Liver (tissue), 9 donors: ENCODE results near the gene PTPRN2. TPM values are rescaled to one million over a fixed set of nuclear protein-coding genes. Genes with fewer than 3 reads are reported as not detected.

Source experiments
- DNase-seq: peaks from one replicate; pipeline ENCODE4 v3.0.0-alpha.2; 2017; ENCODE audit warnings: low spot score
- H3K27ac ChIP-seq, 2 donors: one replicate each; pipeline ENCODE4 v1.7.0; 2013; ENCODE audit warnings: inconsistent platforms in 2 of 2, low read length in 2 of 2, control low read depth in 1 of 2, low read depth in 1 of 2, mild to moderate bottlenecking in 1 of 2
- H3K27me3 ChIP-seq, 4 donors: one replicate each; pipeline versions ENCODE4 v1.6.1 to v1.7.0; 2013; ENCODE audit warnings: low read length in 3 of 4, inconsistent platforms in 1 of 4, mild to moderate bottlenecking in 1 of 4, moderate library complexity in 1 of 4; ENCODE audit not compliant: control insufficient read depth in 4 of 4, insufficient read depth in 4 of 4
- H3K36me3 ChIP-seq, 4 donors: one replicate each; pipeline versions ENCODE4 v1.6.1 to v1.7.0; 2013; ENCODE audit warnings: low read length in 3 of 4, mild to moderate bottlenecking in 3 of 4, low read depth in 1 of 4, moderate library complexity in 1 of 4; ENCODE audit not compliant: control insufficient read depth in 4 of 4, insufficient read depth in 3 of 4
- H3K4me1 ChIP-seq, 4 donors: one replicate each; pipeline versions ENCODE4 v1.6.1 to v1.7.0; 2013; ENCODE audit warnings: low read length in 3 of 4, mild to moderate bottlenecking in 3 of 4, moderate library complexity in 1 of 4; ENCODE audit not compliant: control insufficient read depth in 4 of 4, insufficient read depth in 4 of 4
- H3K4me3 ChIP-seq, 3 donors: one replicate each; pipeline versions ENCODE4 v1.6.1 to v1.7.0; 2013; ENCODE audit warnings: low read length in 3 of 3, control low read depth in 1 of 3, low read depth in 1 of 3, mild to moderate bottlenecking in 1 of 3
- H3K9ac ChIP-seq, 2 donors: one replicate each; pipeline ENCODE4 v1.7.0; 2013; ENCODE audit warnings: low read length in 2 of 2, mild to moderate bottlenecking in 2 of 2, moderate library complexity in 2 of 2, control low read depth in 1 of 2, low read depth in 1 of 2
- H3K9me3 ChIP-seq, 4 donors: one replicate each; pipeline versions ENCODE4 v1.6.1 to v1.7.0; 2013; ENCODE audit warnings: low read length in 3 of 4; ENCODE audit not compliant: control insufficient read depth in 4 of 4
- EGR1 ChIP-seq, 2 donors: IDR thresholded peaks; 2 replicates each; pipeline ENCODE4 v1.6.1; 2016 to 2018; ENCODE audit warnings: antibody characterized with exemption in 2 of 2, low read depth in 2 of 2
- FOXA1 ChIP-seq: IDR thresholded peaks from 2 replicates; pipeline ENCODE4 v1.6.1; 2016; ENCODE audit warnings: antibody characterized with exemption
- FOXA2 ChIP-seq: IDR thresholded peaks from 2 replicates; pipeline ENCODE4 v1.6.1; 2016; ENCODE audit warnings: antibody characterized with exemption
- GABPA ChIP-seq, 2 donors: IDR thresholded peaks in 1 of 2; conservative IDR thresholded peaks in 1 of 2; 2 replicates each; pipeline ENCODE4 v1.6.1; 2016; ENCODE audit warnings: antibody characterized with exemption in 2 of 2, mild to moderate bottlenecking in 1 of 2, moderate library complexity in 1 of 2
- HNF4A ChIP-seq, 2 donors: conservative IDR thresholded peaks; 2 replicates each; pipeline ENCODE4 v1.6.1; 2016; ENCODE audit warnings: antibody characterized with exemption in 2 of 2, mild to moderate bottlenecking in 2 of 2
- HNF4G ChIP-seq: IDR thresholded peaks from 2 replicates; pipeline ENCODE4 v1.6.1; 2016; ENCODE audit warnings: antibody characterized with exemption
- JUND ChIP-seq, 2 donors: IDR thresholded peaks; 2 replicates each; pipeline ENCODE4 v1.6.1; 2016; ENCODE audit warnings: antibody characterized with exemption in 2 of 2
- NR2F2 ChIP-seq: IDR thresholded peaks from 2 replicates; pipeline ENCODE4 v1.6.1; 2016; ENCODE audit warnings: antibody characterized with exemption
- RAD21 ChIP-seq, 2 donors: IDR thresholded peaks; 2 replicates each; pipeline ENCODE4 v1.6.1; 2016; ENCODE audit warnings: antibody characterized with exemption in 2 of 2, mild to moderate bottlenecking in 2 of 2
- RXRA ChIP-seq, 2 donors: IDR thresholded peaks; 2 replicates each; pipeline ENCODE4 v1.6.1; 2017 to 2018; ENCODE audit warnings: antibody characterized with exemption in 2 of 2, mild to moderate bottlenecking in 1 of 2
- SP1 ChIP-seq: IDR thresholded peaks from 2 replicates; pipeline ENCODE4 v1.6.1; 2018; ENCODE audit warnings: antibody characterized with exemption, mild to moderate bottlenecking
- TAF1 ChIP-seq: conservative IDR thresholded peaks from 2 replicates; pipeline ENCODE4 v1.6.1; 2016; ENCODE audit warnings: antibody characterized with exemption, mild to moderate bottlenecking
- YY1 ChIP-seq: IDR thresholded peaks from 2 replicates; pipeline ENCODE4 v1.6.1; 2016; ENCODE audit warnings: antibody characterized with exemption, mild to moderate bottlenecking
- WGBS: extraction: QIAGEN DNeasy Blood & Tissue Kit; methylation state at CpG from one replicate; pipeline ENCODE4 v1.1.7; 2013; 5-methylcytosine and 5-hydroxymethylcytosine counted together
- polyA plus RNA-seq, 2 donors: library from polyadenylated mRNA; stranded (reverse) in 1 of 2; unstranded in 1 of 2; fragments of 200-250 nt in 1 of 2; fragments of >200 nt in 1 of 2; fragmentation: Nextera tagmentation in 1 of 2; extraction: Ambion mirVana in 1 of 2; gene quantifications; one replicate each; pipeline versions ENCODE4 v1.2.1 to v1.2.3, GENCODE V29; 2013 to 2015
- total RNA-seq, 2 donors: library from RNA; depleted of rRNA; stranded (reverse); fragments of >200 nt; gene quantifications; one replicate each; pipeline ENCODE4 v1.2.3, GENCODE V29; 2014
- TF ChIP-seq, protein P1 (sequence below): IDR thresholded peaks from 2 replicates; pipeline ENCODE4 v1.6.1; 2016; ENCODE audit warnings: antibody characterized with exemption, mild to moderate bottlenecking
- TF ChIP-seq, protein P2 (sequence below): fragments of 150-350 bp; IDR thresholded peaks from 2 replicates; pipeline ENCODE4 v1.5.1; 2017; ENCODE audit warnings: improper control_type of control experiment, low read depth, low read length; ENCODE audit not compliant: missing input control
- TF ChIP-seq, protein P3 (sequence below): IDR thresholded peaks from 2 replicates; pipeline ENCODE4 v1.6.1; 2016; ENCODE audit warnings: antibody characterized with exemption
- TF ChIP-seq, protein P4 (sequence below): IDR thresholded peaks from 2 replicates; pipeline ENCODE4 v1.6.1; 2016; ENCODE audit warnings: antibody characterized with exemption
- donor health status: healthy.
- donor health status: healthy.
- donor health status: healthy.
- donor health status: healthy.
- donor health status: healthy.

Gene PTPRN2
- total and polyA plus RNA-seq, 4 donors: 0.75 to 1.9 (median 1.1) TPM

DNA sequence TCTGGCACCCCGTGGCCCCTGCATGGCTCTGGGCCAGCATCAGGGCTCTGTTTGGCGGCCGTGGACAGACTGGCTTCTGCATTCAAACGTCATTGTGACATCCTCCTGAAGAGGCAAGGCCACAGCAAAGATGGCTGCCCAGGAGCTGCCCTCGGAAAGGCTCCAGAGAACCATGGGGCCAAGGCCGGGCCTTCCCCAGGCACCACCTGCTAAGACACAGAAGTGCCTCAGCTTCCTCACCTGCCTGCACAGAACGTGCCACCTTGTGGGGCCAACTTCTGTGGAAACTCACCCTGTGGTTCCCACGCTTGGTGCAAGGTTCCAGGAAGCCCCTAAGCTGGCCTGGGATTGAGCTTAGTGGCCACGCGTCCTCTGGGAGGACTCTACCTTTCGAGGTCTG is 396.9 kb downstream of the PTPRN2 start (continued):
- TF ChIP-seq, protein P1, sequence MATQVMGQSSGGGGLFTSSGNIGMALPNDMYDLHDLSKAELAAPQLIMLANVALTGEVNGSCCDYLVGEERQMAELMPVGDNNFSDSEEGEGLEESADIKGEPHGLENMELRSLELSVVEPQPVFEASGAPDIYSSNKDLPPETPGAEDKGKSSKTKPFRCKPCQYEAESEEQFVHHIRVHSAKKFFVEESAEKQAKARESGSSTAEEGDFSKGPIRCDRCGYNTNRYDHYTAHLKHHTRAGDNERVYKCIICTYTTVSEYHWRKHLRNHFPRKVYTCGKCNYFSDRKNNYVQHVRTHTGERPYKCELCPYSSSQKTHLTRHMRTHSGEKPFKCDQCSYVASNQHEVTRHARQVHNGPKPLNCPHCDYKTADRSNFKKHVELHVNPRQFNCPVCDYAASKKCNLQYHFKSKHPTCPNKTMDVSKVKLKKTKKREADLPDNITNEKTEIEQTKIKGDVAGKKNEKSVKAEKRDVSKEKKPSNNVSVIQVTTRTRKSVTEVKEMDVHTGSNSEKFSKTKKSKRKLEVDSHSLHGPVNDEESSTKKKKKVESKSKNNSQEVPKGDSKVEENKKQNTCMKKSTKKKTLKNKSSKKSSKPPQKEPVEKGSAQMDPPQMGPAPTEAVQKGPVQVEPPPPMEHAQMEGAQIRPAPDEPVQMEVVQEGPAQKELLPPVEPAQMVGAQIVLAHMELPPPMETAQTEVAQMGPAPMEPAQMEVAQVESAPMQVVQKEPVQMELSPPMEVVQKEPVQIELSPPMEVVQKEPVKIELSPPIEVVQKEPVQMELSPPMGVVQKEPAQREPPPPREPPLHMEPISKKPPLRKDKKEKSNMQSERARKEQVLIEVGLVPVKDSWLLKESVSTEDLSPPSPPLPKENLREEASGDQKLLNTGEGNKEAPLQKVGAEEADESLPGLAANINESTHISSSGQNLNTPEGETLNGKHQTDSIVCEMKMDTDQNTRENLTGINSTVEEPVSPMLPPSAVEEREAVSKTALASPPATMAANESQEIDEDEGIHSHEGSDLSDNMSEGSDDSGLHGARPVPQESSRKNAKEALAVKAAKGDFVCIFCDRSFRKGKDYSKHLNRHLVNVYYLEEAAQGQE: no peak
- TF ChIP-seq SP1 (no peak), RAD21 (IDR thresholded peaks at IDR 0.05) (no peak), JUND (IDR thresholded peaks at IDR 0.05) (no peak), FOXA1 (no peak), FOXA2 (no peak), HNF4A (conservative IDR thresholded peaks at IDR 0.05) (no peak), NR2F2 (no peak), TAF1 (no peak)
- TF ChIP-seq, protein P2, sequence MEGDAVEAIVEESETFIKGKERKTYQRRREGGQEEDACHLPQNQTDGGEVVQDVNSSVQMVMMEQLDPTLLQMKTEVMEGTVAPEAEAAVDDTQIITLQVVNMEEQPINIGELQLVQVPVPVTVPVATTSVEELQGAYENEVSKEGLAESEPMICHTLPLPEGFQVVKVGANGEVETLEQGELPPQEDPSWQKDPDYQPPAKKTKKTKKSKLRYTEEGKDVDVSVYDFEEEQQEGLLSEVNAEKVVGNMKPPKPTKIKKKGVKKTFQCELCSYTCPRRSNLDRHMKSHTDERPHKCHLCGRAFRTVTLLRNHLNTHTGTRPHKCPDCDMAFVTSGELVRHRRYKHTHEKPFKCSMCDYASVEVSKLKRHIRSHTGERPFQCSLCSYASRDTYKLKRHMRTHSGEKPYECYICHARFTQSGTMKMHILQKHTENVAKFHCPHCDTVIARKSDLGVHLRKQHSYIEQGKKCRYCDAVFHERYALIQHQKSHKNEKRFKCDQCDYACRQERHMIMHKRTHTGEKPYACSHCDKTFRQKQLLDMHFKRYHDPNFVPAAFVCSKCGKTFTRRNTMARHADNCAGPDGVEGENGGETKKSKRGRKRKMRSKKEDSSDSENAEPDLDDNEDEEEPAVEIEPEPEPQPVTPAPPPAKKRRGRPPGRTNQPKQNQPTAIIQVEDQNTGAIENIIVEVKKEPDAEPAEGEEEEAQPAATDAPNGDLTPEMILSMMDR: no peak

DNA sequence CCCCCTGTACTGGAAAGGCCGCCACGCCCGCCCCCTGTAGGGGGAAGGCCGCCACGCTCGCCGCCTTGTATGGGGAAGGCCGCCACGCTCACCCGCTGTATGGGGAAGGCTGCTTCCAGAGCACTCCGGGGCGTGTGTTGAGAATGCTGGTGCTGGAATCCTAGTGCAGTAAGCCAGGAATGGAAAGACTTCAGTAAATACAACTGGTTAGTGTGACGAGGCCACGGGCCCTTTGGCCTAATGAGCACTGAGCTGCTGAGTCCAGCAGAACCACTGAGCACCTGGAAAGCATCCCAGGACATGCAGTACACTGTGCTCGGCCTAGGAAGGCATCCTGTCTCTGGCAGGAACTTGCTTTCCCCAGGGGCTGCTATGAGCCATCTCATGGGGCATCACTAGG is 398.9 kb downstream of the PTPRN2 start:
- no peak overlapping the region for H3K9ac ChIP-seq
- H3K36me3 ChIP-seq: no peaks in the 10 kb centered on the region
- no peak overlapping the region for H3K27ac ChIP-seq
- no peaks in the 10 kb centered on the region for H3K4me1 ChIP-seq
- TF ChIP-seq FOXA1 (no peak), RXRA (IDR thresholded peaks at IDR 0.05) (no peak), YY1 (no peak), FOXA2 (no peak), HNF4A (conservative IDR thresholded peaks at IDR 0.05) (no peak), TAF1 (no peak), RAD21 (IDR thresholded peaks at IDR 0.05) (no peak), JUND (IDR thresholded peaks at IDR 0.05) (no peak), HNF4G (no peak), GABPA (IDR thresholded peaks at IDR 0.05 in 1 of 2, conservative IDR thresholded peaks at IDR 0.05 in 1 of 2) (no peak), NR2F2 (no peak), EGR1 (IDR thresholded peaks at IDR 0.05; ENCODE audit: low read depth in 2 of 2) (no peak), SP1 (no peak)
- TF ChIP-seq, protein P3, sequence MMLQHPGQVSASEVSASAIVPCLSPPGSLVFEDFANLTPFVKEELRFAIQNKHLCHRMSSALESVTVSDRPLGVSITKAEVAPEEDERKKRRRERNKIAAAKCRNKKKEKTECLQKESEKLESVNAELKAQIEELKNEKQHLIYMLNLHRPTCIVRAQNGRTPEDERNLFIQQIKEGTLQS: no peak
- TF ChIP-seq, protein P2: no peak
- TF ChIP-seq, protein P1: no peak
- TF ChIP-seq, protein P4, sequence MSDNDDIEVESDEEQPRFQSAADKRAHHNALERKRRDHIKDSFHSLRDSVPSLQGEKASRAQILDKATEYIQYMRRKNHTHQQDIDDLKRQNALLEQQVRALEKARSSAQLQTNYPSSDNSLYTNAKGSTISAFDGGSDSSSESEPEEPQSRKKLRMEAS: no peak
- H3K27me3 ChIP-seq: no peaks in the 10 kb centered on the region
- DNase-seq: no peak
- H3K9me3 ChIP-seq: peaks cover 0 to 2% (median 0%) of the 10 kb centered on the region in 4 donors
- no peak overlapping the region for H3K4me3 ChIP-seq
- WGBS: 98% methylated on average over 15 of the region's 15 CpGs
